ENCODE measurements around the gene NPAS2.

Gene NPAS2

DNA sequence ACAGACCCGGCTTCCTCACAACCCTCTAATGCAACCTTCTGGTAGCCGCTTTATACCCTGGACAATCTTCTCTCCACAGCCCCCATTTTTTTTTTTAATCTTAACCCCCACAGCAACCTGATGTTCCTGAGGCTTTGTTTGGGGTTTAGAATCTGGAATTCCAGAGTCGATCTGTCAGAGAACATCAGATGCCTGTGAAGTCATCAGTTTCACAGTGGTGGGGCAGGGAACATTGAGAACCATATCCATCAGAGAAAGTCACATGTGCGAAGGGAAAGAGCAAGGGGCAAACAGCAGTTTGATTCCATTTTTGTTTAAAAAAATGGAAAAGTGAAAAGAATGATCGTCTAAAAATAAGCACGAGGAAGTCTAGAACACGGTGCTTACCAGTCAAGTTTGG is 20.6 kb downstream of the NPAS2 start:
- DNase-seq (ENCODE audit: low read depth) = no peak
- TF ChIP-seq, protein P1, sequence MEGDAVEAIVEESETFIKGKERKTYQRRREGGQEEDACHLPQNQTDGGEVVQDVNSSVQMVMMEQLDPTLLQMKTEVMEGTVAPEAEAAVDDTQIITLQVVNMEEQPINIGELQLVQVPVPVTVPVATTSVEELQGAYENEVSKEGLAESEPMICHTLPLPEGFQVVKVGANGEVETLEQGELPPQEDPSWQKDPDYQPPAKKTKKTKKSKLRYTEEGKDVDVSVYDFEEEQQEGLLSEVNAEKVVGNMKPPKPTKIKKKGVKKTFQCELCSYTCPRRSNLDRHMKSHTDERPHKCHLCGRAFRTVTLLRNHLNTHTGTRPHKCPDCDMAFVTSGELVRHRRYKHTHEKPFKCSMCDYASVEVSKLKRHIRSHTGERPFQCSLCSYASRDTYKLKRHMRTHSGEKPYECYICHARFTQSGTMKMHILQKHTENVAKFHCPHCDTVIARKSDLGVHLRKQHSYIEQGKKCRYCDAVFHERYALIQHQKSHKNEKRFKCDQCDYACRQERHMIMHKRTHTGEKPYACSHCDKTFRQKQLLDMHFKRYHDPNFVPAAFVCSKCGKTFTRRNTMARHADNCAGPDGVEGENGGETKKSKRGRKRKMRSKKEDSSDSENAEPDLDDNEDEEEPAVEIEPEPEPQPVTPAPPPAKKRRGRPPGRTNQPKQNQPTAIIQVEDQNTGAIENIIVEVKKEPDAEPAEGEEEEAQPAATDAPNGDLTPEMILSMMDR (conservative IDR thresholded peaks at IDR 0.05; ENCODE audit: low read length) = no peak
- H3K4me3 ChIP-seq (ENCODE audit: low read length) = no peak overlapping the region

DNA sequence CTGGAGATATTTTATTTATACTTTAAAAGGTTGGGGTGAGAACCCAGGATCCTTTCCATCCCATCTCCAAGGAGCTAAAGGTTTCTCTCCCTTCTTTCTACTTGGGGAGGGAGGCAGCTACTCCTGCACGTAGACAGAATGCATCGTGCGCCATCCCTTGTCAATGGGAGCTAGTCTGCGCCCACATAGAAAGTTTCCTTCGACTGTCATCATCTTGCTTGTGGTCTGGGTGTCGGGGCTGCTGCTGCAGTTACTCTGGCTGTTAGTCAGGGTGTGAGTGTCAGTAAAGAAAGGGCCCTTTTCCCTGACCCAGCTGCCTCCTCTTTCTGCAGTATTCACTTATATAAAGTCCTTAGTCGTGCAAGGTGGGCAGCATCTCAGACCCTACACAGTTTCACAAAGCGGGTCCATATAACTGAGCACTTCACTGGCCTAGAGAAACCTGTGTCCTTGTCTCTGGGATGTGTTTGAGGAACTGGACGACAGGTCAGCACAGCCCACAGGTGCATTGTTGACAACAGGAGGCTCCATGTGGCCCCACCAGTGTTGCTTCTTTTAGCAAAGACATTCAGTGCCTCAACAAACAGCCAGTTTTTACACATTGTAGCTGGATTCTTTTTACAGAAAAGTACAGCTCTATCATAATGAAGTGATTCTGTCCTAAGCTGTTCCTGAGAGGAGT is 22.4 kb downstream of the NPAS2 start:
- H3K4me3 ChIP-seq (ENCODE audit: low read length) = no peak overlapping the region
- no peak for DNase-seq (ENCODE audit: low read depth)
- TF ChIP-seq, protein P1 (conservative IDR thresholded peaks at IDR 0.05; ENCODE audit: low read length) = no peak

DNA sequence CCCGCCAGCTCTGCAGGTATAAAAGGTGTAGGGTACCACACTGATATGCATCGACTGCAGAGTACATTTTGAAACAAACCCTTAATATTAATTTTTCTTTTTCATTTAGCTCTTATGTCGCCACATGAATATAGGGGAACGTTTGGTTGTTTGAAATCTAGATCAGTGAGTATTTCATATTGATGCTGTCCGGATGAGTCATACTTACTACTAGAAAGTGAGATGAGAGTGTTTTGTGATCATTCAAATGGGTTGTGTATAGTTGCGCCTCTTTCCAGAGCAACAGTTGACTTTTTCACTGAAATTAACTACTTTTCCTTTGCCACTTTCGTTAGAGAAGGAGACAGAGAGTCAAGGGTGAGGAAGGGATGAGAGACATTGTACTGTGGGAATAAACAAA is 24.6 kb downstream of the NPAS2 start:
- no peak overlapping the region for H3K4me3 ChIP-seq (ENCODE audit: low read length)
- TF ChIP-seq, protein P1 (conservative IDR thresholded peaks at IDR 0.05; ENCODE audit: low read length) = no peak
- DNase-seq (ENCODE audit: low read depth) = no peak

DNA sequence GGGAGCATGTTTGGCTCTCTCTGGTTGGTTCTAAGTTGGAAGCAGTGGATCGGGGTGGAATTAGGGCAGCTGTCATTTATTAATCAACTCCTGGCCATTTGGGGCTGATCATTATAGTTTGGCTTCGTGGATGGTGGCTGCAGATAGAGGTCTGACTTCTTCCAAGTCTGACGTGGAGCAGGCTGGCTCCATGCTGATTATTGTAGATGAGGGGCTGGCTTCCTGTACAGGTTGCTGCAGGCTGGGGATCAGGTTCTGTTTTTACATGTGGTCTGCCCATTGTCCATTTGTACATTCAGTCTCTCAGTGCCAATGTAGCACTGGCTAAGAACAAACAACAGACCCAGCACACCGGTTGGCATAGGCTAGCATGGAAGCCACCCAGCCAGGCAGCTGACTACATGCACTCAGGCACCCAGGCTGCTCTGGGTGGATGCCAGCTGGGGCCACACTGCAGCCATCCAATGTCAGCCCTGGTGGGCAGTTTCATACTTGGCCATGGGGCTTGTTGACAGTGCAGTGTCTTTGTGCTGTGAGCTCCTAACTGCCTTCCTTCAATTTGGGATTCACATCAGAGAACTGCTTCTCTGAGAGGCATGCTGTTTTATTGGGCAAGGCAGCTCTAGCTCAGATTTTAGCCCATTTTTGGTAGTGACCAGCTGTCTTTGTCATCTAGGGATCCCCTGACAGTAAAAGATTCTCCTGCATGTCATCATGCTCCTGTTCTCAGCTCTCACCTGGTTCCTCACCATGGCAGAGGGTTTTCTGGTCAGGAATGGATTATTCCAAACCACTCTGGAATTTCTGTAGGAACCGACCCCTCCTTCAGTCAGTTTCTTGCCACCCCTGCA is 25.4 kb downstream of the NPAS2 start:
- no peak for DNase-seq (ENCODE audit: low read depth)

DNA sequence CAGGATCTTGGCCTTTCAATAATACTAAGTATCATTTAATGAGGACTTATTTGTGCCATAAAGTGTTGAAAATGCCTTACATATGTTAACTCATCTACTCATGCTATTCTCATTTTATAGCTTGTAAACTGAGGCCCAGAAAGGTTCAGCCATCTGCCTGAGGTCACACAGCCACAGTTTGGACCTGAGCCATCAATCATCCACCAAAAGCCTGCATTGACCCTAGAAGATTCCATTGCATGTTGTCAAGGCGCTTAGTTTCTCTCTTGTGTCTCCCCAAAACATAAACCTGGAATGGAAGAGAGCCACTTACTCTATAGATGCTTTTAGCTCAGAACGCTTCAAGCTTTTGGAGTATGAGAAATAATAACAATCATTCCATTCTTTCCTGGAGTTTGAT is 26.8 kb downstream of the NPAS2 start:
- no peak for DNase-seq (ENCODE audit: low read depth)
- TF ChIP-seq, protein P1 (conservative IDR thresholded peaks at IDR 0.05; ENCODE audit: low read length) = no peak
- H3K4me3 ChIP-seq (ENCODE audit: low read length) = no peak overlapping the region

More for the DNA sequence above, 25.4 kb downstream of the NPAS2 start:
- H3K4me3 ChIP-seq (ENCODE audit: low read length) = no peak overlapping the region
- TF ChIP-seq, protein P1 (conservative IDR thresholded peaks at IDR 0.05; ENCODE audit: low read length) = no peak

DNA sequence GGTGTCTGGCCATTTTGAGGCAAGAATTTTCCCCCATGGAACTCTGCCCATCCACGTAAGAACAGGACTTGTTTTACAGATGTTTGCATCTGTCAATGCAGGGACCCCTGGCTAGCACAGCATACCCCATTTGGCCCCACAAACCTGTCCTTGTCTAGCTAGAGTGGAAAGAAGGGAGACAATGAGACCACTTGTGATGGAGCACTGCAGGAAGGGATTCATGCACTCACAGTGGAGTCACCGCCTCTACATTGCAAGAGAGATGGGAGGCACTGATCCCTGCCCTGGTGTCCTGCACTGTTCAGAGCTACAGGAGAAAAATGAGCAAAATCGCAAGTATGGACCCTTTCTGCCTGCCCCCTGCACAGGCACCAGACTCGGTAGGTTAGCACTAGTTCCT is 32.5 kb downstream of the NPAS2 start:
- H3K4me3 ChIP-seq (ENCODE audit: low read length) = no peak overlapping the region
- TF ChIP-seq, protein P1 (conservative IDR thresholded peaks at IDR 0.05; ENCODE audit: low read length) = no peak
- no peak for DNase-seq (ENCODE audit: low read depth)

Measured in AG10803 (cell line).